Neural crest cell (in vitro differentiated cells): ENCODE results near the gene ARHGAP23. TPM values are rescaled to one million over a fixed set of nuclear protein-coding genes. Genes with fewer than 3 reads are reported as not detected.
"Not testable (repeated sequence)": the region's sequence is repeated elsewhere in the genome, so short reads cannot be mapped to it uniquely, and the experiment has no call there.

Experiments
- DNase-seq: peaks from one replicate; pipeline ENCODE4 v3.0.0; 2021; ENCODE audit warnings: low read depth, mixed read lengths, low spot score
- H3K27ac Mint-ChIP-seq: one replicate; pipeline ENCODE4 v1.8.0; 2021; ENCODE audit warnings: mild to moderate bottlenecking, mixed read lengths; ENCODE audit not compliant: unreplicated experiment
- H3K27me3 Mint-ChIP-seq: 2 replicates; pipeline ENCODE4 v1.8.0; 2021; ENCODE audit warnings: low read depth, mild to moderate bottlenecking, mixed read lengths
- H3K36me3 Mint-ChIP-seq: 2 replicates; pipeline ENCODE4 v1.8.0; 2021; ENCODE audit warnings: low read depth, mild to moderate bottlenecking, mixed read lengths
- H3K4me1 Mint-ChIP-seq: 2 replicates; pipeline ENCODE4 v1.8.0; 2021; ENCODE audit warnings: mixed read lengths
- H3K4me3 Mint-ChIP-seq: one replicate; pipeline ENCODE4 v1.8.0; 2021; ENCODE audit warnings: mild to moderate bottlenecking, mixed read lengths
- H3K9me3 Mint-ChIP-seq: 2 replicates; pipeline ENCODE4 v1.8.0; 2021; ENCODE audit warnings: mixed read lengths
- CTCF ChIP-seq: fragments of 200-600 bp; sonication (generic); conservative IDR thresholded peaks from 2 replicates; pipeline ENCODE4 v1.5.0; 2021; ENCODE audit warnings: antibody characterized with exemption, mild to moderate bottlenecking
- total RNA-seq: library from RNA; stranded (reverse); gene quantifications from 2 replicates; pipeline ENCODE4 v1.2.1, GENCODE V29; 2021

ARHGAP23 gene
- total RNA-seq, 1 donor from 2014 or later = 30.0 TPM

GRCh38 chr17:38466346-38467315 is 38.4 kb downstream of the ARHGAP23 start:
- Mint-ChIP-seq H3K4me3 (no peak overlapping the region), H3K36me3 (peaks cover 14% of the 10 kb centered on the region), H3K27ac (no peak overlapping the region), H3K9me3 (no peaks in the 10 kb centered on the region), H3K4me1 (peaks cover 32% of the 10 kb centered on the region), H3K27me3 (no peaks in the 10 kb centered on the region)
- no peak for DNase-seq
- no peak for TF ChIP-seq CTCF

- Mint-ChIP-seq H3K36me3 (peaks cover 14% of the 10 kb centered on the region), H3K27ac (no peak overlapping the region), H3K4me3 (peak overlapping the region; percentile 9), H3K27me3 (no peaks in the 10 kb centered on the region), H3K4me1 (peaks cover 30% of the 10 kb centered on the region), H3K9me3 (no peaks in the 10 kb centered on the region)
- no peak for DNase-seq
- no peak for TF ChIP-seq CTCF
These were observed 39.2 kb downstream of the ARHGAP23 start for GRCh38 chr17:38467491-38467890.

GRCh38 chr17:38469875-38470274 is 41.6 kb downstream of the ARHGAP23 start:
- Mint-ChIP-seq H3K27me3 (no peaks in the 10 kb centered on the region), H3K27ac (no peak overlapping the region)

GRCh38 chr17:38471253-38471652 is 43.0 kb downstream of the ARHGAP23 start:
- peaks cover 18% of the 10 kb centered on the region for H3K36me3 Mint-ChIP-seq
- H3K27ac Mint-ChIP-seq = not testable (repeated sequence)

More at GRCh38 chr17:38469875-38470274, 41.6 kb downstream of the ARHGAP23 start:
- Mint-ChIP-seq H3K9me3 (no peaks in the 10 kb centered on the region), H3K4me1 (peaks cover 22% of the 10 kb centered on the region), H3K4me3 (no peak overlapping the region), H3K36me3 (peaks cover 14% of the 10 kb centered on the region)
- TF ChIP-seq CTCF = no peak
- no peak for DNase-seq

GRCh38 chr17:38474666-38475065 is 46.4 kb downstream of the ARHGAP23 start:
- H3K4me1 Mint-ChIP-seq, H3K27me3 Mint-ChIP-seq, DNase-seq, H3K36me3 Mint-ChIP-seq, H3K9me3 Mint-ChIP-seq, H3K4me3 Mint-ChIP-seq, H3K27ac Mint-ChIP-seq: not testable (repeated sequence)
- peak; percentile 45 for TF ChIP-seq CTCF

More at GRCh38 chr17:38471253-38471652, 43.0 kb downstream of the ARHGAP23 start:
- H3K27me3 Mint-ChIP-seq, H3K9me3 Mint-ChIP-seq, DNase-seq, H3K4me3 Mint-ChIP-seq: not testable (repeated sequence)
- H3K4me1 Mint-ChIP-seq = peaks cover 16% of the 10 kb centered on the region

- peaks cover 4% of the 10 kb centered on the region for H3K36me3 Mint-ChIP-seq
- no peak for DNase-seq
- H3K27ac Mint-ChIP-seq = no peak overlapping the region
- no peaks in the 10 kb centered on the region for H3K4me1 Mint-ChIP-seq
- no peak for TF ChIP-seq CTCF
- no peaks in the 10 kb centered on the region for H3K27me3 Mint-ChIP-seq
- no peaks in the 10 kb centered on the region for H3K9me3 Mint-ChIP-seq
- H3K4me3 Mint-ChIP-seq = no peak overlapping the region
These were observed 48.3 kb downstream of the ARHGAP23 start for GRCh38 chr17:38476549-38476948.

- not testable (repeated sequence) for H3K36me3 Mint-ChIP-seq, H3K27me3 Mint-ChIP-seq, H3K4me3 Mint-ChIP-seq, H3K9me3 Mint-ChIP-seq, H3K27ac Mint-ChIP-seq, DNase-seq, H3K4me1 Mint-ChIP-seq
These were observed 49.2 kb downstream of the ARHGAP23 start for GRCh38 chr17:38477417-38477816.

GRCh38 chr17:38477951-38478350 is 49.7 kb downstream of the ARHGAP23 start:
- not testable (repeated sequence) for H3K27me3 Mint-ChIP-seq, H3K4me3 Mint-ChIP-seq, DNase-seq, H3K27ac Mint-ChIP-seq, H3K9me3 Mint-ChIP-seq, H3K4me1 Mint-ChIP-seq, H3K36me3 Mint-ChIP-seq
